AG04449 (cell line): ENCODE data around the gene HK2.

Source experiments
- CTCF ChIA-PET: fragments of 350-600 bp; formaldehyde crosslinking; extraction: SDS; loops from one replicate; lab custom pipeline; 2021; ENCODE audit warnings: antibody characterized with exemption; lab: Yijun Ruan, JAX
- POLR2A ChIA-PET: fragments of 400-600, 350-600 bp; formaldehyde crosslinking; extraction: SDS; loops from one replicate; lab custom pipeline; 2020; ENCODE audit warnings: antibody characterized with exemption, inconsistent platforms; lab: Yijun Ruan, JAX
- DNase-seq: peaks from one replicate; pipeline ENCODE4 v3.0.0-alpha.2; 2010; ENCODE audit warnings: low read depth, low spot score
- H3K4me3 ChIP-seq: 2 replicates; pipeline ENCODE4 v1.5.1; 2011; ENCODE audit warnings: low read depth, mild to moderate bottlenecking, control low read depth, low read length
- CTCF ChIP-seq: IDR thresholded peaks from one replicate; pipeline ENCODE4 v1.5.1; 2011; ENCODE audit warnings: mild to moderate bottlenecking, moderate library complexity, low read length, control low read depth, inconsistent platforms; ENCODE audit not compliant: insufficient read depth; ENCODE audit errors: missing control alignments

HK2 gene

GRCh38 chr2:74937221-74937880 is 103.4 kb downstream of the HK2 start:
- DNase-seq: no peak
- POLR2A ChIA-PET: no interaction called here
- TF ChIP-seq CTCF: no peak
- H3K4me3 ChIP-seq: no peak overlapping the region
- CTCF ChIA-PET: no interaction called here

- TF ChIP-seq CTCF: no peak
- DNase-seq: no peak
- ChIA-PET POLR2A (no interaction called here), CTCF (interaction anchor here (1.0 kb wide), 1 partner anchor 19 kb away, joined by 4 read pairs; no protein-coding TSS in a partner anchor)
- no peak overlapping the region for H3K4me3 ChIP-seq
Measured at GRCh38 chr2:74938264-74938663, 104.3 kb downstream of the HK2 start.

GRCh38 chr2:74939919-74940812 is 106.2 kb downstream of the HK2 start:
- TF ChIP-seq CTCF: no peak
- ChIA-PET CTCF (no interaction called here), POLR2A (no interaction called here)
- H3K4me3 ChIP-seq: no peak overlapping the region
- no peak for DNase-seq

- no peak overlapping the region for H3K4me3 ChIP-seq
- TF ChIP-seq CTCF: no peak
- ChIA-PET CTCF (interaction anchor here (1.1 to 2.2 kb wide), 2 partner anchors 22 to 64 kb away, joined by 3 to 8 read pairs; no protein-coding TSS in a partner anchor), POLR2A (no interaction called here)
- no peak for DNase-seq
Measured at GRCh38 chr2:74941284-74941683, 107.4 kb downstream of the HK2 start.

- H3K4me3 ChIP-seq: no peak overlapping the region
- CTCF ChIA-PET: interaction anchor here (1.4 to 2.2 kb wide), 3 partner anchors 10 to 23 kb away, joined by 3 to 8 read pairs (median 4); no protein-coding TSS in a partner anchor
- DNase-seq: no peak
- no peak for TF ChIP-seq CTCF
- POLR2A ChIA-PET: no interaction called here
Measured at GRCh38 chr2:74942263-74942662, 108.3 kb downstream of the HK2 start.
